Tibial artery (tissue), 4 donors: ENCODE results near the gene MRAP2.
A peak's percentile ranks its signal among the peaks of the same experiment; 100 is the strongest.
"Not testable (repeated sequence)": the region's sequence is repeated elsewhere in the genome, so short reads cannot be mapped to it uniquely, and the experiment has no call there.

Experiments
- DNase-seq, 2 donors: peaks; one replicate each; pipeline ENCODE4 v3.0.0-alpha.2; 2019
- H3K27ac ChIP-seq, 2 donors: fragments of 200-600 bp; sonication (generic) in 1 of 2; 1 replicate in 1 of 2; 2 replicates in 1 of 2; pipeline ENCODE4 v1.5.1; 2018 to 2019; ENCODE audit warnings: mild to moderate bottlenecking in 1 of 2
- H3K27me3 ChIP-seq, 2 donors: fragments of 200-600 bp; sonication (generic) in 1 of 2; one replicate each; pipeline versions ENCODE4 v1.5.1 to v1.6.0; 2016 to 2019
- H3K36me3 ChIP-seq, 3 donors: fragments of 200-600 bp; sonication (generic) in 2 of 3; one replicate each; pipeline ENCODE4 v1.5.1; 2016 to 2019; ENCODE audit warnings: mild to moderate bottlenecking in 2 of 3
- H3K4me1 ChIP-seq, 4 donors: fragments of 200-600 bp; sonication (generic) in 2 of 4; 1 replicate in 3 of 4; 2 replicates in 1 of 4; pipeline ENCODE4 v1.5.1; 2016 to 2019
- H3K4me3 ChIP-seq, 2 donors: fragments of 200-600 bp; sonication (generic) in 1 of 2; 1 replicate in 1 of 2; 2 replicates in 1 of 2; pipeline ENCODE4 v1.5.1; 2018 to 2019; ENCODE audit warnings: mild to moderate bottlenecking in 2 of 2
- H3K9me3 ChIP-seq, 3 donors: fragments of 200-600 bp; sonication (generic) in 1 of 3; one replicate each; pipeline ENCODE4 v1.5.1; 2016 to 2019
- intact Hi-C: fragments of 100-400 bp; cut with DNase I; formaldehyde crosslinking; loops from one replicate; pipeline ENCODE4 v1.15.0; 2023; ENCODE audit warnings: low total_unique reads
- TF ChIP-seq, protein P1 (sequence below), 2 experiments: fragments of 200-600 bp in 1 of 2; fragments of 450-650 bp in 1 of 2; IDR thresholded peaks; one replicate each; pipeline ENCODE4 v1.5.1; 2017 to 2019; ENCODE audit warnings: antibody characterized with exemption in 2 of 2, mild to moderate bottlenecking in 1 of 2, moderate library complexity in 1 of 2

Gene MRAP2

GRCh38 chr6:84089081-84089480 is 55.5 kb downstream of the MRAP2 start:
- TF ChIP-seq, protein P1, sequence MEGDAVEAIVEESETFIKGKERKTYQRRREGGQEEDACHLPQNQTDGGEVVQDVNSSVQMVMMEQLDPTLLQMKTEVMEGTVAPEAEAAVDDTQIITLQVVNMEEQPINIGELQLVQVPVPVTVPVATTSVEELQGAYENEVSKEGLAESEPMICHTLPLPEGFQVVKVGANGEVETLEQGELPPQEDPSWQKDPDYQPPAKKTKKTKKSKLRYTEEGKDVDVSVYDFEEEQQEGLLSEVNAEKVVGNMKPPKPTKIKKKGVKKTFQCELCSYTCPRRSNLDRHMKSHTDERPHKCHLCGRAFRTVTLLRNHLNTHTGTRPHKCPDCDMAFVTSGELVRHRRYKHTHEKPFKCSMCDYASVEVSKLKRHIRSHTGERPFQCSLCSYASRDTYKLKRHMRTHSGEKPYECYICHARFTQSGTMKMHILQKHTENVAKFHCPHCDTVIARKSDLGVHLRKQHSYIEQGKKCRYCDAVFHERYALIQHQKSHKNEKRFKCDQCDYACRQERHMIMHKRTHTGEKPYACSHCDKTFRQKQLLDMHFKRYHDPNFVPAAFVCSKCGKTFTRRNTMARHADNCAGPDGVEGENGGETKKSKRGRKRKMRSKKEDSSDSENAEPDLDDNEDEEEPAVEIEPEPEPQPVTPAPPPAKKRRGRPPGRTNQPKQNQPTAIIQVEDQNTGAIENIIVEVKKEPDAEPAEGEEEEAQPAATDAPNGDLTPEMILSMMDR (IDR thresholded peaks at IDR 0.05) = no peak
- peak in 1 of 2 donors; percentile 21 for DNase-seq
- H3K27me3 ChIP-seq = no peaks in the 10 kb centered on the region

DNA sequence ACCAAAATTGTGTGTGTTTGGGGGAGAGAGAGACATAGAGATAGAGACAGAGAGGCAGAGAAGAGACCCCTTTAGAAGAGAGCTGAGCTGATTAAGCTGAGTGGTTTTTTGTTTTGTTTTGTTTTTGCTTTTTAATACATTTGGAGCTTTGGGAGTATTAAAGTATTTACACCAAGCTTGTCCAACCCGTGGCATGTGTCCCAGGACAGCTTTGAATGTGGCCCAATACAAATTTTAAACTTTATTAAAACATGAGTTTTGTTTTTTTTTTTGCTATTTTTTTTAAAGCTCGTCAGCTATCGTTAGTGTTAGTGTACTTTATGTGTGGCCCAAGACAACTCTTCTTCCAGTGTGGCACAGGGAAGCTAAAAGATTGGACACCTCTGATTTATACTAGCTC is 56.0 kb downstream of the MRAP2 start:
- no peak for DNase-seq
- TF ChIP-seq, protein P1 (IDR thresholded peaks at IDR 0.05) = no peak
- intact Hi-C loops = no loop called here
- Histone ChIP-seq H3K4me1 (peaks cover 0 to 44% (median 5%) of the 10 kb centered on the region in 4 donors), H3K9me3 (peaks cover 0 to 4% (median 0%) of the 10 kb centered on the region in 3 donors), H3K4me3 (no peak overlapping the region), H3K27ac (no peak overlapping the region), H3K27me3 (no peaks in the 10 kb centered on the region), H3K36me3 (no peaks in the 10 kb centered on the region)

More at GRCh38 chr6:84089081-84089480, 55.5 kb downstream of the MRAP2 start:
- intact Hi-C loops = no loop called here
- no peaks in the 10 kb centered on the region for H3K36me3 ChIP-seq
- H3K9me3 ChIP-seq = peaks cover 0 to 4% (median 0%) of the 10 kb centered on the region in 3 donors
- peaks cover 0 to 39% (median 5%) of the 10 kb centered on the region in 4 donors for H3K4me1 ChIP-seq
- no peak overlapping the region for H3K4me3 ChIP-seq
- no peak overlapping the region for H3K27ac ChIP-seq

DNA sequence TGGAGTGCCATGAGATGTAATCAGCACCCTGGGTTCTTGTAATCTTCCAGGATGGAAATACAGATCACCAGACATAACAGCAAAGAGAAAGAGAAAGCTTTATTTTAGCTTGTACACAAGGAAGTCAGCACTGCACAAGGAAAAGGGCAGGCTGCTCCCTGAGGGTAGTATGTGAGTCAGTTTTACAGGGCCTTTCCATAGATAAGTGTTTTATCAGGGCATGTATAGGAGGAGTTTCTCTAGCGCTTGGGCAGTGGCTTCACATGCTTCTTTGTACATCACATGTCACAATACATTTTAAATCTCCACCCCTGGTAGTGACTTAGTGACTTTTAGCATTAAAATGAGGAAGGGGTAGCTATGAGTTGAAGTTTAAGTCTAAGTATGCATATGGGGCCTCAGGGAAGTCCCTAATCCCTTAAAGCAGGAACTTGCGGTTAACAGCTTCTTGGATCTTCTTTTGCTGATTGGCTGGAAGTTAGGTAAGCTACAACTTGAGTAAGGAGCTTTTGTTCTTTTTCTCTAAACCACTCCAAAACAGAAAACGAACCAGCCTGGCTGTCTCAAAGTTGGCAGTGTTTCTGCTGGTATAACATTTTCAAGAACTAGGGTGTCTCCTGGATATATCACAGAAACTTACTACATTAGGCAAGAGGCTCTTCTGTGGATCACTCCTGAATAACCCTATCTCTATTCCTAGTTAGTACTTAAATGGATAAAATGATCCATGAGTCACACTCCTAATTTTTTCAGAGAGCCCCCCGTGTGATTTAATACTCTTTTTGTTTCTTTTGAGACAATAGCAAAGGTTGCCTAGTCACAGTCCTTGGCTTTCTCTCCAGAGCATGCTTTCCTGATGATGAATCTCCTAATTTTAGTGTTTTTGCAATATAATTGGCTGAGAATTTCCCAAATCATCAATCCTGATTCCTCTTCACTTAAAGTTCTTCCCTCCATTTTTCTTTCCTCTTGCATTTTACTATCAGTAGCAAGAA is 60.2 kb downstream of the MRAP2 start:
- Histone ChIP-seq H3K9me3 (peaks cover 0 to 4% (median 0%) of the 10 kb centered on the region in 3 donors), H3K27ac (peak overlapping the region; percentile 0 to 19), H3K27me3 (no peaks in the 10 kb centered on the region), H3K36me3 (no peaks in the 10 kb centered on the region), H3K4me1 (peaks cover 0 to 44% (median 5%) of the 10 kb centered on the region in 4 donors), H3K4me3 (no peak overlapping the region)
- no peak for DNase-seq
- intact Hi-C loops = no loop called here
- TF ChIP-seq, protein P1 (IDR thresholded peaks at IDR 0.05) = no peak

GRCh38 chr6:84095156-84095555 is 61.6 kb downstream of the MRAP2 start:
- Histone ChIP-seq H3K4me3 (no peak overlapping the region), H3K9me3 (peaks cover 0 to 4% (median 0%) of the 10 kb centered on the region in 3 donors), H3K36me3 (no peaks in the 10 kb centered on the region), H3K4me1 (peaks cover 0 to 30% (median 3%) of the 10 kb centered on the region in 4 donors), H3K27ac (no peak overlapping the region), H3K27me3 (no peaks in the 10 kb centered on the region)
- no peak for DNase-seq
- TF ChIP-seq, protein P1 (IDR thresholded peaks at IDR 0.05) = no peak
- intact Hi-C loops = no loop called here

GRCh38 chr6:84103029-84103428 is 69.5 kb downstream of the MRAP2 start:
- intact Hi-C loops = no loop called here
- TF ChIP-seq, protein P1 (IDR thresholded peaks at IDR 0.05) = no peak
- H3K27me3 ChIP-seq = no peaks in the 10 kb centered on the region

GRCh38 chr6:84105215-84105924 is 71.8 kb downstream of the MRAP2 start:
- intact Hi-C loops, H3K36me3 ChIP-seq, H3K9me3 ChIP-seq, H3K27ac ChIP-seq, H3K27me3 ChIP-seq, H3K4me3 ChIP-seq, DNase-seq, H3K4me1 ChIP-seq: not testable (repeated sequence)

More at GRCh38 chr6:84103029-84103428, 69.5 kb downstream of the MRAP2 start:
- no peak overlapping the region for H3K4me3 ChIP-seq
- DNase-seq = no peak
- no peak overlapping the region for H3K27ac ChIP-seq
- H3K9me3 ChIP-seq = no peaks in the 10 kb centered on the region
- no peaks in the 10 kb centered on the region for H3K4me1 ChIP-seq
- H3K36me3 ChIP-seq = no peaks in the 10 kb centered on the region
